Pons (tissue), 1 donor: Measurements from ENCODE around the gene FAM163B.

Source experiments
- DNase-seq: peaks from one replicate; pipeline ENCODE4 v3.0.0-alpha.2; 2016; ENCODE audit warnings: low spot score

Gene FAM163B

DNA sequence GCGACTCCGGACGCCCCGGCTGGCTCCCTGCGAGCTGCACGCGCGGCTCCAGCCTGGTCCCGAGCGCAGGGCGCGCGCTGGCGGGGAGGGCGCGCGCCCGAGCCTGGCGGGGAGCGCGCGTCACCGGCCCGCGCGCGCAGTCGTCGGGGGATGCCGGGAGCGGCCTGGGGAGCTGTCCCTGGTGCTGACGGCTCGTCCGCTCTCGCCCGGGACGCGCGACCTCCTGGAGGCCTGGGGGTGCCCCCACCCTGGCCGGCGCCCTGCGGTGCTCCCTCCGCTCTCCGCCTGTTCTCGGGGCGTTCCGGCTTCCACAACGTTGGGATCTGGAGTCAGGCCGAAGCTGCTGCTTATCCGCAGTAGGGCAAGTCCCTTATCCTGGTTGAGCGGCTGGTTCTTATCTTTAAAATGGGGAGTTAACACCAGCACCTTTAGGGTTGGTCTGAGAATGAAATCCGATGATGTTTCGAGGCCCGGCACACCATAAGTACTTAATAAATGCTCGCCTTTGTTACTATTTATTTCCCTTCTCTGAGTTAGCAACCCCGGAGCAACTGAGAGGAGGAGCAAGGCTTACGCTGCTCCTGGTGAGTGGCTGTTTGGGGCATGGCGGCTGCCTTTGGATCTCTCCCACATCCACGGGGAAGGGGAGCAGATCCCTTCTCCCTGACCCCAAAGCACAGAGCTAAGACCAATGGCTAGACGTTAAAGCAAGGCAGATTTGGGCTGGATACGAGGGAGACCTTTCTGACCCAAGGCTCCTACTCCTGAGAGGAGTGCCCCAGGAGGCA, at the start of gene FAM163B:
Gene FAM163B (minus strand): TSS at position 79 of the 788 bp plus-strand sequence. CDS start 29,166 bp downstream, outside the sequence.
- DNase-seq, result no peak

GRCh38 chr9:133657120-133657661, 48.0 kb upstream of the FAM163B start:
- no peak for DNase-seq

DNA sequence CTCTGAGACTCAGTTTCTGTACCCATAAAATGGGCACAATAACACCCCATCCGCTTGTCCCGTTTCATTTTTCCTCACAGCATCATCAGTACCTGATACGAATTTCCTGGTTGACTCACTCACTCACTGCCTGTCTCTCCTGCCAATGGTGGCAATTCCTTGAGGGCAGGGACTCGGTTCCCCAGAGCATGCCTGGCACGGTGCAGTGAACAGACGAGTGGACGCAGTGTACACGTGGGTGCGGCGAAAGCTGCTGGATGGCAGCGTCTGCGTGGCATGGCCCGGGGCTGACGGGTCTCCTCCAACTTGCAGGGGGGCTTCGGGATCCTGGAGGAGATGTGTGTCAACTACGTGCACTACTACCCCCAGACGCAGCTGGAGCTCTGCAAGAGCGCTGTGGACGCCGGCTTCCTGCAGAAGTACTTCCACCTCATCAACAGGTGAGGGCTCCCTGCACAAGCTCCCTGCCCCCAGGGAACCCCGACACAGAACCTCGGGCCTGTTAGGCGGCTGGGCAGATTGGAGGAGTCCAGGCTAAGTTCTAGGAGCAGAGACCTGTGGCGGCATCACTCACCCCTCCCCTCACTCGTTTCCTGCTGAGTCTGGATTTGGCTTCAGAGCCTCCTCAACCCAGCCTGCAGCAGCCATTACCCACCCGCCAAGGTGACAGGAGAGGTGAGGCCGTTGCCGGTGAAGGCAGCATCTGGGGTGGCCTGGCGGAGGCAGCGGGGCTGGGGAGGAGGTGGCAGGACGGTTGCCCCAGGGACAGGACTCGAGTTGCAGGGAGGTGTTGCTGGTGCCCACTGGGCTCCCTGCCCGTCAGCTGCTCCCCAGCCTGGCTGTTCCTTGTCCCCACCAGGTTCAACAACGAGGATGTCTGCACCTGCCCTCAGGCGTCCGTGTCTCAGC, 47.3 kb upstream of the FAM163B start:
- no peak for DNase-seq

DNA sequence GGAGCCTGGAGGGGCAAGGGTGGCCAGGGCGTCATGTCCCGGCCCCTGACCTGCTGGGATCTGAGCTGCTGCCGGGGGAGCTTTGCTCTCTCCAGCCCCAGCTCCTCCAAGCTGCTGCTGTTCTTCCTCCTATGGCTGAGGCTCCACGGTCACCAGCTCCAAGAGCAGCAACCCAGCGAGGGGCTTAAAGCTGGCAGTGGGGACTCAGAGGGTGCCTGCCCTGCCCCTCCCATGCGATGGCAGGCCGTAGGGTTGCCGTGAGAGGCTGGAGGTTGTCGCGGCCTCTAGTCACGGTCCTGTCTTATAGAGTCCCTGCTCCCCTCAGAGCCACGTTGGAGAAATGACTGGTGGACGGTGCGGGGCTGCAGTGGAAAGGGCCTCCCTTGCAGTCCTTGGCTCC, 46.5 kb upstream of the FAM163B start:
- no peak for DNase-seq

DNA sequence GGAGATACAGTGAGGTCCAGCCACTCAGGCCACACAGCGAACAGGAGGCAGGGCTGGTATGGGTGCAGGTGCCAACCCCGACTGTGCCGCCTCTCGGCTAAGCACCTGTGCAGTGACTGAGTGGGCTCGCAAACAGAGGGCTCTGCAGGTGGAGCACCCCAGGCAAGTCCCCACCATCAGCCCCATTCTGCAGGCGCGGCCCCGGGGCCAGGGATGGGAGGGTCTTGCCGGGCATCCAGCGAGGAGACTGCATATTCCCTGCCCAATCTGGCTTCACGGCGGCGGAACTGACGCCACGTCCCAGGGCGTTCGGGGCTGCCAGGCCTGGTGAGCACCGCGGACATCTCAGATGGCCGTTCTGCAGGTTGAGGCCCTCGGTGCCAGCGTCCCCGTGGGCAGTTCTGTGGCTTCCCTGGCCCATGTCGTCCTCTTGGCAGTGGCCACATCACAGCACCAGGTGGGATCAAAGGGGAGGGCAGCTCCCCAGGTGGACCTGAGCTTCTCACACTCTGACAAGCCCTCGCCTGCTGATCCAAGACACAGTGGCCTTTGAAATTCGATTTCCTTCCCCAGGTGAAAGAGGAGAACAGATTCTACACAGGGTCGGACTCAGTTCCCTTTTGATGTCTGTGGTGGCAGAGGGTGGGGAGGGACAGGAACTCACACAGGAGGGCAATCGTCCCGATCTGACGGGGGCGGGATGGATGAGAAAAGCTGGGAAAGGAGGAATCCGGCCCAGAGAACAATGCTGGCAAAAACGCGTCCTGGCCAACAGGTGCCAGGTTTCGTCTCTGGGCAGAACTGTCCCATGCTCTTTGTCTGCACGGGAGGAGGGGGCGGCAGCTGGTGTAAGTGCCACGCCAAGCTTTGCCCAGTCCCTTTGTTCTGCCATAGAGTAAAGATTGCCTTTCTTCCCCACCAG, 45.8 kb upstream of the FAM163B start:
- no peak for DNase-seq

DNA sequence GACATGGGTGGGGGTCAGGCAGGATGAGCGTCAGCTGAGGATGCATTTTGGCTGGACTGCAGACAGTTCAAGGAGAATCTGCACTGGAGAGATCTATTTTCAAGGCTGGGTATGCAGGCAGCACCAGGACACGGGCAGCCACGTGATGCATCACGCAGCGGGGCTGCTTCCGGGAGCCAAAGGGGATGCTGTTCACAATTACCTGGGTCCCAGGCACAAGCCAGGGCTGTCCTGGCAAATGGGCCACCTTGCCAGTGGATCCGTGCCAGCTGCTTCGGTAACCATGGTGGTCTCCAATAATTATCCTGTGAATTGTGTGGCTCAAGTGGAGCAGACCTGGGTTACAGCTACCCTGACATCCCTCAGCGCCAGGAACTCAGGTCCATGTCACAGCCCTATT, 44.4 kb upstream of the FAM163B start:
- DNase-seq, result no peak

- no peak for DNase-seq
Observed at GRCh38 chr9:133650026-133650425, 40.8 kb upstream of the FAM163B start.

DNA sequence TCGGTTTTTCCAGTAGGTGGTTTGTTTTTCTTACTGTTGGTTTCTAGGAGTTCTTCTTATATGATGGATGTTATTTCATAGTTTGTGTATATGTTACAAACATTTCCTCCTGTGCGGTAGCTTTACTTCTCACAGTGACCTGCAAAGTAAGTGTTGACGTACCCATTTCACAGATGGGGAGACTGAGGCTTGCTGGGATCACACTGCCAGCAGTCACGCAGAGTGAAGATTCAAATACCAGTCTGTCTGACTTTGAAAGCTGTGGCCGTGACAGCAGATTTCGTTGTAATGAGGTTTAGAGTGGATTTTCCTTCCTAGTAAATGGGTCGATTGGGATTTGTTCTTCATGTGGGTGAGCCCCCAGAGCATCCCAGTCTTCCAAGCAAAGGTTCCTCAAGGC, 40.0 kb upstream of the FAM163B start:
- no peak for DNase-seq

DNA sequence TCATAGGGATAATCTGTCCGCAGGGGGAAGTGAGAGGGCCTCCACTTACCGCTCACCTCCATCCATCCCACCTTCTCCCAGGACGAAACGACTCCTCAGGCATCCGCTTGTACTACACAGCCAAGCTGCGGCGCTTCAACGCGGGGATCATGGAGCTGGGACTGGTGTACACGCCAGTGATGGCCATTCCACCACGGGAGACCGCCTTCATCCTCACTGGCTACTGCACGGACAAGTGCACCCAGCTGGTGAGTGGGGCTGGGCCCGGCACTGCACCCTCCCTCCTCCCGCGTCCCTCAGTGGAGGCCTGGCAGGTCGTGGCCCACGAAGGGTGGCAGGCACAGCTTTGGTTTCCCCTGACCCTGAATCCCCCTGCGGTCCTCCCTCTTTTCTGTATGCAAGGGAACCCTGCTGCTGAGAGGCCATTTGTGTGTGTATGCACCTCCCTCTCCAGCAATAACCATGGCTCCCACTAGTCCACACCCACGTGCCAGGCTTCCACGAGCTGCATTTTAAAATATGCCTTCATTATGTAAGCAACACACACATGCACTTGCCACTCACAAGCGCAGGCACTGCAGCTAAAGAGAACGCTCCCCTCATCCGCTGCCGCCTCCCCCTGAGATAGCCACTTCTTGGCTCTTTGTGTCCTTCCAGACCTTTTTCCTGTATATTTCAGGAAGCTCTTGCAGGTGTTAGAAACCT, 38.7 kb upstream of the FAM163B start:
- no peak for DNase-seq

DNA sequence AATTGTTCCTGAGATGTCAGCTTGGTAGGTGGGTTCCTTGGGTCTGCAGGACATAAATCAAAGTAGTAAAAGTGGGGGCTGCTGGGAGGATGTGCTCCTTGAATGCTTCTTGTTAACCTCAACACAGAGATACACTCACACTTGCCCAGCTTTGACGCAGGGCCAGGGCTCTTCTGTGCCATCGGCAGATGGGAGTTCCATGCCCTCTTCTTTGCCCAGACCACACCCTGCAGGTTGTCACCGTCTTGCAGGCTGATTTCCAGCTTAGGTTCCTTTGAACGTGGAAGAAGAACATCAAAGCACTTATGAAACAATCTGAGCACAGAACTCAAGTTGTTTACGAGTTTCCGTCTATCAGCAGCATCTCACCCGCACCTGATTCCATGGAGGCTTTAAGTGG, 38.0 kb upstream of the FAM163B start:
- no peak for DNase-seq

DNA sequence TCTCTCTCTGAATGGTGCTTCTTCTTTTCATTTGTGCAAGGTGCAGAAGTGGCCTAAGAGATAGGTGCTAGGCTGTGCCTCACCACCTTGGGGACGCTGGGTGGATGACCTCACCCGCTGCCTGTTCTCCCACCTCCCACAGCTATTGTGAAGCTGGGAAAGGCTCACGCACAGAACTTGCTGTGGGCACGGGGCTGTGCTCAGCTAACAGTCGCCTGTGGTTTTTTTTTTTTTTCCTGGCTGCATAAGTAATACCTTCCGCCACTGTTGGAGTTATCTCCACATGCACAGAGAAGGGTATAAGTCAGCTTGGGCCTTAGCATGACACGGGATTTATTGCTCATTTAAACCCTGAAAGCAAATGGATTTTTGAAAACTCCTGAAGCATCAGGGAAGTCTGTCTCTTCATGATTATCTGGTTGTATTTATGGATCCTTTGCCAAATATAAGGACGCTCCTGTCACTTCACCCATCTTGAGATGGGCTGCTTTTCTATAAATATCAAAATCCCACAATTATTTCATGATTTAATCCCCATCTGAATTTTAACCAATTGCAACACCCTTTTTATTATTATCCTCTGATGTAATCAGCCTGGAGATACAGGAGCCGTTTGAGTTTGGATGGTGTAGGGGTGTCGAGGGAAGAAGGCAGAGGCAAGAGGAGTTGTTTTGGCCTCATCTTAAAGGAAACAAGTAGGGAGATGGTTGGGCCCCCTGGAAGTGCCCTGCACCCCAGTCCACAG, 36.0 kb upstream of the FAM163B start:
- no peak for DNase-seq

DNA sequence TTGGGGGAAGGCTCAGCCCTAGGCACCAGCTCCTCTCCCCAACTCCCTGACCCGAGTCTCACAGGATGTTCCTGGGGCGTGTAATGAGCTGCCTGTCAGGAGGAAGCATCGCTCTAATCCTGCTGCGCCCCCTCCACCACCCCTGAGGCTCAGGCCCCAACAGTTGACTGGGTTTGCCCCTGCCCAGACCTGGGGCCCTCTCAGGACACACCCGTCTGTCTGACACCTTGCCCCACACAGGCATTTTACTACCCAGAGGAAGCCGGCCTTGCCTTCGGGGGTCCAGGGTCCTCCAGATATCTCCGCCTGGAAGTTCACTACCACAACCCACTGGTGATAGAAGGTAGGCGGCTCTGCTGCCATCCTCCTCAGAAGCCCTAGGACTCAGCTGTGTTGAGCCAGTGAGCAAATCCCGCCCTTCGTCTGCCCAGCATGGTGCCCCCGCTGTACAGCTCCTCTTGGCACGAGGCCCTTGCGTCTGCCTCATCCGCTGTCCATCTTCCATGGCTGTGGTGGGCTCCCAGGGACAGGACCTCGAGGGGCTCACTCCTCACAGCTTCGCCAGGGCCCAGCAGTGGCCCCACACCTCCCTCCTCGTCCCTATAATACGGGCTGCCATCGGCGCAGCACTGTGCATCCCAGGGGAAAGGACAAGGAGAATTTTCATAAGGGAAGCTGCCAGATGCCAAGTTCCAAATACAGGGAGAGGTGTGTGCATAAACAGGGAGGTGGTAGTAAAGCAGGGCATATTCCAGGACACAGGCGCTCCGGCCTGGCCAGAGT, 35.0 kb upstream of the FAM163B start:
- DNase-seq, result no peak

DNA sequence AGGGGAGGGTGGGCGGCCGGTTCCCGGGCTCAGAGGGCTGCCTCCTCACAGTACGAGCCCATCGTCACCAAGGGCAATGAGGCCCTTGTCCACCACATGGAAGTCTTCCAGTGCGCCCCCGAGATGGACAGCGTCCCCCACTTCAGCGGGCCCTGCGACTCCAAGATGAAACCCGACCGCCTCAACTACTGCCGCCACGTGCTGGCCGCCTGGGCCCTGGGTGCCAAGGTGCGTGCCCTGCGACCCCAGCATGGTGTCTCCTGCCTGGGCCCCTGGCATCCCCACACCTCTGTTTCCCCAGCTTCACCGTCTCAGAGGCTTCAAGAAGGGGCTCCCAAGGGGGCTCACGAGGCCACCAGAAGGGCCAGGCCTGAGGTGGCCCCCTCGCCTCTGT, 34.2 kb upstream of the FAM163B start:
- no peak for DNase-seq

DNA sequence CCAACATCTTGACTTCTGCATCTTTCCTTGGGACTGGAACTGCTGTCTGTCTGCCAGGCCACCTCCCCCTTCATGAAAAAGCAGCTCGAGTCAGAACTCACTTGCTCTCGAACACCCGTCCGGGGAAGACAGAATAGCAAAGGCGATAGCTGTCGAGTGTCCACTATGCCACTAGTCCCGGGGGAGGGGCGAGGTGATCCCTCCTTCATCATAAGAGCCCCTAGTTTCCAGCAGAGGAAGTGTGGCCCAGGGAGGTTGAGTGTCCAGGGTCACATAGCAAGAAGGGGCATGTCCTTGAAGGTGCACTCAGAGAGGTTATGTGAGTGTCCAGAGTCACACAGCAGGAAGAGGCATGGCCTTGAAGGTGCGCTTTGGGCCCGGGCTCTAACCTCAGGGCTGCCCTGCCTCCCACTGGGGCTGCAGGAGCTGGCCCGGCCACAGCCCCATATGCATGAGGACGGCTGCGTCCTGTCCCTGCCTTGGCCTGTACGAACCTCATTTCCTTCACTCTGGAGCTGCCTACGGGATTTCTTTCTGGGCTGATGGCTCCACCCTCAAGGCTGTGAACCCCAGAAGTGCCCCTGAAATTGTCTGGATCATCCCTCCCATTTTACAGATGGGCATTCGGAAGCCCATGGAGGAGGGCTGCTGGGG, 33.6 kb upstream of the FAM163B start:
- no peak for DNase-seq

GRCh38 chr9:133641861-133642595, 32.8 kb upstream of the FAM163B start:
- DNase-seq, result no peak

GRCh38 chr9:133641396-133641655, 32.1 kb upstream of the FAM163B start:
- DNase-seq, result no peak

GRCh38 chr9:133640580-133641395, 31.6 kb upstream of the FAM163B start:
- no peak for DNase-seq

DNA sequence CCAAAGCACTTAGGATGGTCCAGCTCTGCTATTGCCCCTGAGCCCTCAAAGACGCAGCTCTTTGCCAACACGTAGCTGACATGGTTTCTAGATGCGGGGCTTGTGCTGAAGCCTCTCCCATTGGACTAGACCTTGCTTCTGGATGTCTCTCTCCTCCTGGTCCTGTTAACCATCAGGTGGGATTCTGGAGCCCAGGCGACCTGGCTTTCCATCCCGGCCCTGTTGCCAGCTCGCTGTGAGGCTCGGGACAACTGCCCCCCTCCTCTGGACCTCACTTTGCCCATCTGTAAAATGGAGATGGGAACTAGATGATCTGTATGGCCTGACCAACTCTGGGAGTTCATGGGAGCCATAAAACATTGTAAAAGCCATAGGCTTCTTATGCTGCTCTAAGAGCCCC, 31.0 kb upstream of the FAM163B start:
- DNase-seq, result no peak
